A673 (cell line): ENCODE data around the gene STX8.

Experiments
- CTCF ChIP-seq: fragments of 300-800, 200-600 bp; sonication (generic); conservative IDR thresholded peaks from 2 replicates; pipeline ENCODE4 v1.5.1; 2017; ENCODE audit warnings: low read depth, mild to moderate bottlenecking, antibody characterized with exemption, low read length, moderate library complexity, mixed read lengths
- EZH2 ChIP-seq: fragments of 200-600 bp; sonication (generic); IDR thresholded peaks from 2 replicates; pipeline ENCODE4 v1.6.1; 2017; ENCODE audit warnings: borderline replicate concordance, low read depth, mild to moderate bottlenecking, mixed read lengths, antibody characterized with exemption, low read length; ENCODE audit not compliant: poor library complexity, severe bottlenecking

GRCh38 chr17:9451934-9452333 is 123.7 kb downstream of the STX8 start:
- TF ChIP-seq CTCF (no peak), EZH2 (no peak)
